ENCODE measurements around the gene USF3. TPM values are rescaled to one million over a fixed set of nuclear protein-coding genes. Genes with fewer than 3 reads are reported as not detected.
A peak's percentile ranks its signal among the peaks of the same experiment; 100 is the strongest.

USF3 gene
- polyA plus RNA-seq, 1 experiment = 5.7 TPM

- CTCF ChIA-PET = interaction anchor here (1.2 kb wide), 1 partner anchor 14 kb away, joined by 3 read pairs; no protein-coding TSS in a partner anchor
Measured at GRCh38 chr3:113741620-113742019, 45.2 kb upstream of the USF3 start.

GRCh38 chr3:113741086-113741485 is 44.6 kb upstream of the USF3 start:
- H3K4me3 ChIP-seq (ENCODE audit: low read depth, low read length) = no peak overlapping the region

More at GRCh38 chr3:113741620-113742019, 45.2 kb upstream of the USF3 start:
- H3K4me3 ChIP-seq (ENCODE audit: low read depth, low read length) = no peak overlapping the region
- no peak for TF ChIP-seq CTCF (IDR thresholded peaks at IDR 0.05; ENCODE audit: insufficient read depth, low read depth, low read length)
- no peak for DNase-seq (ENCODE audit: low read depth)
- POLR2A ChIA-PET = no interaction called here
- no peaks in the 10 kb centered on the region; the same call in 1 of the 2 replicates for H3K36me3 ChIP-seq (ENCODE audit: control insufficient read depth, insufficient read depth, low read length)
- H3K27me3 ChIP-seq (ENCODE audit: control insufficient read depth, insufficient read depth, low read length) = no peaks in the 10 kb centered on the region

GRCh38 chr3:113736548-113737089 is 40.2 kb upstream of the USF3 start:
- POLR2A ChIA-PET = interaction anchor here (0.7 kb wide), 1 partner anchor 549 kb away, joined by 3 read pairs; no protein-coding TSS in a partner anchor
- Histone ChIP-seq H3K36me3 (ENCODE audit: control insufficient read depth, insufficient read depth, low read length) (peaks cover 2% of the 10 kb centered on the region; the same call in 1 of the 2 replicates), H3K4me3 (ENCODE audit: low read depth, low read length) (no peak overlapping the region), H3K27me3 (ENCODE audit: control insufficient read depth, insufficient read depth, low read length) (no peaks in the 10 kb centered on the region)
- DNase-seq (ENCODE audit: low read depth) = no peak
- peak; percentile 58 for TF ChIP-seq CTCF (IDR thresholded peaks at IDR 0.05; ENCODE audit: insufficient read depth, low read depth, low read length)
- CTCF ChIA-PET = interaction anchor here (0.6 to 2.1 kb wide), 19 partner anchors 8 to 424 kb away, joined by 3 to 26 read pairs (median 4); partner anchors contain the start of genes ATP6V1A, CCDC191 and GRAMD1C

More at GRCh38 chr3:113741086-113741485, 44.6 kb upstream of the USF3 start:
- H3K27me3 ChIP-seq (ENCODE audit: control insufficient read depth, insufficient read depth, low read length) = no peaks in the 10 kb centered on the region
- TF ChIP-seq CTCF (IDR thresholded peaks at IDR 0.05; ENCODE audit: insufficient read depth, low read depth, low read length) = no peak
- POLR2A ChIA-PET = no interaction called here
- CTCF ChIA-PET = interaction anchor here (1.2 kb wide), 1 partner anchor 14 kb away, joined by 3 read pairs; no protein-coding TSS in a partner anchor
- no peaks in the 10 kb centered on the region; the same call in 1 of the 2 replicates for H3K36me3 ChIP-seq (ENCODE audit: control insufficient read depth, insufficient read depth, low read length)
- no peak for DNase-seq (ENCODE audit: low read depth)

- POLR2A ChIA-PET = interaction anchor here (0.7 kb wide), 1 partner anchor 10 kb away, joined by 3 read pairs; no protein-coding TSS in a partner anchor
Measured at GRCh38 chr3:113731694-113732093, 35.3 kb upstream of the USF3 start.

More at GRCh38 chr3:113731694-113732093, 35.3 kb upstream of the USF3 start:
- no peaks in the 10 kb centered on the region for H3K27me3 ChIP-seq (ENCODE audit: control insufficient read depth, insufficient read depth, low read length)
- H3K4me3 ChIP-seq (ENCODE audit: low read depth, low read length) = no peak overlapping the region
- CTCF ChIA-PET = interaction anchor here (1.4 kb wide), 1 partner anchor 13 kb away, joined by 3 read pairs; no protein-coding TSS in a partner anchor
- H3K36me3 ChIP-seq (ENCODE audit: control insufficient read depth, insufficient read depth, low read length) = peaks cover 3% of the 10 kb centered on the region; the same call in 1 of the 2 replicates
- DNase-seq (ENCODE audit: low read depth) = no peak
- no peak for TF ChIP-seq CTCF (IDR thresholded peaks at IDR 0.05; ENCODE audit: insufficient read depth, low read depth, low read length)

Data from BJ (cell line).